Mesothelial cell of epicardium (in vitro differentiated cells): ENCODE measurements around the gene DMRTB1. TPM values are rescaled to one million over a fixed set of nuclear protein-coding genes. Genes with fewer than 3 reads are reported as not detected.

Experiments used
- DNase-seq, 2 experiments: peaks; one replicate each; pipeline ENCODE4 v3.0.0; 2021; ENCODE audit warnings: low spot score in 2 of 2; ENCODE audit not compliant: unreplicated experiment in 2 of 2
- H3K27ac Mint-ChIP-seq: 2 replicates; pipeline ENCODE4 v1.8.0; 2021; ENCODE audit warnings: mixed read lengths
- H3K27me3 Mint-ChIP-seq: 2 replicates; pipeline ENCODE4 v1.8.0; 2021; ENCODE audit warnings: low read depth, mixed read lengths
- H3K36me3 Mint-ChIP-seq: 2 replicates; pipeline ENCODE4 v1.8.0; 2021; ENCODE audit warnings: mixed read lengths
- H3K4me1 Mint-ChIP-seq: 2 replicates; pipeline ENCODE4 v1.8.0; 2021; ENCODE audit warnings: mixed read lengths
- H3K4me3 Mint-ChIP-seq: 2 replicates; pipeline ENCODE4 v1.8.0; 2021; ENCODE audit warnings: mild to moderate bottlenecking, moderate library complexity, mixed read lengths
- H3K9me3 Mint-ChIP-seq: 2 replicates; pipeline ENCODE4 v1.8.0; 2021; ENCODE audit warnings: mixed read lengths
- total RNA-seq: library from RNA; stranded (reverse); gene quantifications from 3 replicates; pipeline ENCODE4 v1.2.1, GENCODE V29; 2021
- TF ChIP-seq, protein P1 (sequence below): fragments of 200-600 bp; sonication (generic); IDR thresholded peaks from one replicate; pipeline ENCODE4 v1.5.0; 2021; ENCODE audit warnings: antibody characterized with exemption; ENCODE audit not compliant: unreplicated experiment

Gene DMRTB1
- total RNA-seq, 1 donor from 2014 or later: not detected

GRCh38 chr1:53503433-53504217 lies 44.4 kb downstream of the DMRTB1 start:
- Mint-ChIP-seq H3K36me3 (no peaks in the 10 kb centered on the region), H3K27me3 (peaks cover 51% of the 10 kb centered on the region), H3K9me3 (no peaks in the 10 kb centered on the region), H3K4me3 (no peak overlapping the region), H3K4me1 (peaks cover 21% of the 10 kb centered on the region), H3K27ac (no peak overlapping the region)
- no peak for DNase-seq
- TF ChIP-seq, protein P1, sequence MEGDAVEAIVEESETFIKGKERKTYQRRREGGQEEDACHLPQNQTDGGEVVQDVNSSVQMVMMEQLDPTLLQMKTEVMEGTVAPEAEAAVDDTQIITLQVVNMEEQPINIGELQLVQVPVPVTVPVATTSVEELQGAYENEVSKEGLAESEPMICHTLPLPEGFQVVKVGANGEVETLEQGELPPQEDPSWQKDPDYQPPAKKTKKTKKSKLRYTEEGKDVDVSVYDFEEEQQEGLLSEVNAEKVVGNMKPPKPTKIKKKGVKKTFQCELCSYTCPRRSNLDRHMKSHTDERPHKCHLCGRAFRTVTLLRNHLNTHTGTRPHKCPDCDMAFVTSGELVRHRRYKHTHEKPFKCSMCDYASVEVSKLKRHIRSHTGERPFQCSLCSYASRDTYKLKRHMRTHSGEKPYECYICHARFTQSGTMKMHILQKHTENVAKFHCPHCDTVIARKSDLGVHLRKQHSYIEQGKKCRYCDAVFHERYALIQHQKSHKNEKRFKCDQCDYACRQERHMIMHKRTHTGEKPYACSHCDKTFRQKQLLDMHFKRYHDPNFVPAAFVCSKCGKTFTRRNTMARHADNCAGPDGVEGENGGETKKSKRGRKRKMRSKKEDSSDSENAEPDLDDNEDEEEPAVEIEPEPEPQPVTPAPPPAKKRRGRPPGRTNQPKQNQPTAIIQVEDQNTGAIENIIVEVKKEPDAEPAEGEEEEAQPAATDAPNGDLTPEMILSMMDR: no peak

GRCh38 chr1:53504901-53505300 lies 45.7 kb downstream of the DMRTB1 start:
- Mint-ChIP-seq H3K36me3 (no peaks in the 10 kb centered on the region), H3K4me3 (no peak overlapping the region), H3K27me3 (peaks cover 53% of the 10 kb centered on the region), H3K27ac (no peak overlapping the region), H3K4me1 (peaks cover 25% of the 10 kb centered on the region), H3K9me3 (no peaks in the 10 kb centered on the region)
- no peak for DNase-seq
- TF ChIP-seq, protein P1: no peak

DNA sequence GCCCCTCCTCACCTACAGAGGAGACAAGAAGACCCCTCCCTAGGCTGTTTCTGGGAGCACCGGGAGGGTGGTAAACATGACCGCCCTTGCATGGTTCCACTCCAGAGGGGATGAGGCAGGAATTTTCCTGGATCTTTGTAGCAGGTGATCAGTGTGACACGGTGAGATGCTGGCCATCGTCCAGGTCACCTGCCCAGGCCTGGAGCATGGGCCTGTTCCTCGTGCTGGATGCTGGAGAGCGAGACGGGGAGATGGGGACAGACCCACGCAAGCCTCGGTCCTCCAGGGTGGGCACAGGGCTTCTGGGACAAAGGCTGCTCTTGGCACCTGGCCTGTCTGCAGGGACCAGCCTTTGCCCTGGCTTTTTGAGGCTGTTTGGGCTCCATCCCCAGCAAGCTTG lies 46.2 kb downstream of the DMRTB1 start:
- Mint-ChIP-seq H3K27ac (no peak overlapping the region), H3K4me3 (no peak overlapping the region), H3K27me3 (peaks cover 50% of the 10 kb centered on the region), H3K36me3 (no peaks in the 10 kb centered on the region), H3K4me1 (peaks cover 20% of the 10 kb centered on the region), H3K9me3 (no peaks in the 10 kb centered on the region)
- TF ChIP-seq, protein P1: no peak
- DNase-seq: no peak

DNA sequence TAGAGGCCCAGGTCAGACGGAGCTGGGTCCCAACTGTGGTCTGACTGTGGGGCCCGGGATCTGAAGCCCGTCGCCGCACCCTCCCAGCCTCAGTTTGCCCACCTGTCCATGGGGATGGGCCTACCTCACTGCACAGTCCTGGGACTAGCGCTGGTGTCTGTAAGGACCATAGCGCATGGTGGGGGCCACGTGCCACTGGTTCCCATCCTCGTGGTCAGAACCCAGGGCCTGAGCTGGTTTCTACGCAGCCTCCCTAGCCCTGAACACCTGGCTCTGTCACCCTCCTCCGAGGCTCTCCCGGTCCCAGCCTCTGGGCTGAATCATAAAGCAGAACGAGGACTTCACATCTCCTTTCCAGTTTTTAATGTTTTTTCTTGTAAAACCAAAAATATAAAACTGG lies 46.7 kb downstream of the DMRTB1 start:
- Mint-ChIP-seq H3K36me3 (no peaks in the 10 kb centered on the region), H3K27me3 (peaks cover 51% of the 10 kb centered on the region), H3K9me3 (no peaks in the 10 kb centered on the region), H3K4me1 (peaks cover 16% of the 10 kb centered on the region), H3K27ac (no peak overlapping the region), H3K4me3 (no peak overlapping the region)
- no peak for DNase-seq
- TF ChIP-seq, protein P1: no peak

- no peaks in the 10 kb centered on the region for H3K36me3 Mint-ChIP-seq
- TF ChIP-seq, protein P1: no peak
- H3K4me1 Mint-ChIP-seq: peaks cover 13% of the 10 kb centered on the region
- no peak for DNase-seq
- H3K27ac Mint-ChIP-seq: no peak overlapping the region
- no peaks in the 10 kb centered on the region for H3K9me3 Mint-ChIP-seq
- H3K27me3 Mint-ChIP-seq: peaks cover 47% of the 10 kb centered on the region
- H3K4me3 Mint-ChIP-seq: no peak overlapping the region
Observed at GRCh38 chr1:53506355-53507050, 47.3 kb downstream of the DMRTB1 start.
